ENCODE data around the gene PCK2. TPM values are rescaled to one million over a fixed set of nuclear protein-coding genes. Genes with fewer than 3 reads are reported as not detected.

The PCK2 gene
- polyA plus RNA-seq, 2 of the 4 experiments (the other 2 are of a cell fraction), result 16.9 to 60.2 TPM

DNA sequence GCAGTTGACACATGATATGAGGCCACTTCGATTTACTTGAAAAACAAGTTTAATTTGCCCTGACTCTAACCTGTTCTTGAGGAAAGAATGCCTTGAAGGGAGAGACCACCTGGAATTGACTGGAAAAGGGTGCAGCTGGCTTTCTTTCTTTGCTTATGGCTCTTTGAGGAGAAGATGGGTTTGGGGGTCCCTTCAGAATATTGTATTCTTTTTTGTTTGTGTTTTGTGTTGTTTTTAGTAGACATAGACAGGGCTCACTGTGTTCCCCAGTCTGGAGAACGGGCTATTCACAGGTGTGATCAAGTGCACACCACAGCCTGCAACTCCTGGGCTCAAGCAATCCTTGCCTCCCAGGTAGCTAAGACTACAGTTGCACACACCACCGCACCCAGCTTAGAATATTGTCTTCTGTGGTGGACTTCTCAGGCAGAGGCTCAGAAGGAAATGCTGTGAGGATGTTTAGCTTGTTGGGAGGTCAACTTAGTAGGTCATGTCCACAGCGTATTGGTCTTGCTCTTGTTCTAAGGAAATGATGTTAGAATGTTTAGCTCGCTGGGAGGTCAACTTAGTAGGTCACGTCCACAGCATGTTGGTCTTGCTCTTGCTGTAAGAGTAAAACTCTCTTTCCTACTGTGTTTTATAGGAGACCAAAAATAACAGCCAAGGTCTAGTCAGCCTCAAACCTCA lies 22.2 kb downstream of the PCK2 start:
- 81% methylated on average over 6 of the region's 6 CpGs for WGBS (ENCODE audit: missing lambda C conversion rate)
- POLR2A ChIA-PET, result interaction anchor here (2.9 kb wide), 1 partner anchor 20 kb away, joined by 48 read pairs; the partner anchor contains the start of gene PSME1
- DNase-seq (ENCODE audit: low read depth in 1 of 2, low spot score in 1 of 2), result no peak

DNA sequence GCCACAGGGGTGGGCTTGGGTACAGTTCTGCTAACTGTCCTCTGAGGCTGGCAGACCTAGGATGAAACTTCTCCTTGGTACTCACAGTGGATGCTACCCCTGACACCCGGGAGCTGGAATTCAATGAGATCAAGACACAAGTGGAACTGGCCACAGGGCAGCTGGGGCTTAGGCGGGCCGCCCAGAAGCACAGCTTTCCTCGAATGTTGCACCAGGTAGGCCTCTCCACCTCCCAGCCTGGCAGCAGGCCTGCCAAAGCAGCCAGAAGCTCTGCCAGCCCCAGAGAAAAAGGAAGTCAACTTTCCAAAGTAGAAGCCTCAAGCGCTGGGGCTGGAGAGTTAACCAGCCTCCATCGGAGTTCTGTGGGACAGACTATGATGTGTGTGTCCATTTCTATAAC lies 23.1 kb downstream of the PCK2 start:
- WGBS (ENCODE audit: missing lambda C conversion rate), result 94% methylated on average over 5 of the region's 6 CpGs
- ChIA-PET POLR2A (no interaction called here), CTCF (interaction anchor here (1.3 to 5.6 kb wide), 8 partner anchors 8 to 59 kb away, joined by 3 to 44 read pairs (median 9); partner anchors contain the start of genes IRF9 and PSME1)
- Histone ChIP-seq H3K4me2 (no peak overlapping the region), H3K9me3 (no peaks in the 10 kb centered on the region), H3K4me1 (peaks cover 11% of the 10 kb centered on the region; the same call in 1 of the 3 replicates), H3K4me3 (no peak overlapping the region), H3K27ac (no peak overlapping the region)
- no peak for FAIRE-seq
- DNase-seq (ENCODE audit: low read depth in 1 of 2, low spot score in 1 of 2), result no peak
- ATAC-seq, result no peak
- no peak for TF ChIP-seq CHD4 (IDR thresholded peaks at IDR 0.05; ENCODE audit: borderline replicate concordance)

More for the DNA sequence above, 22.2 kb downstream of the PCK2 start:
- CTCF ChIA-PET, result interaction anchor here (1.3 to 5.6 kb wide), 8 partner anchors 7 to 121 kb away, joined by 3 to 44 read pairs (median 9); partner anchors contain the start of genes IRF9 and PSME1
- FAIRE-seq (no peak), ATAC-seq (no peak)
- Histone ChIP-seq H3K27ac (no peak overlapping the region), H3K4me1 (peaks cover 11% of the 10 kb centered on the region; the same call in 1 of the 3 replicates), H3K4me3 (no peak overlapping the region), H3K4me2 (peak overlapping the region; percentile 89), H3K9me3 (no peaks in the 10 kb centered on the region)
- TF ChIP-seq RARB (CRISPR knock-in tag; IDR thresholded peaks at IDR 0.05) (no peak), CBX2 (IDR thresholded peaks at IDR 0.05; ENCODE audit: borderline replicate concordance, low read depth) (no peak), RCOR1 (IDR thresholded peaks at IDR 0.05; ENCODE audit: low read depth, low read length) (no peak), ZSCAN20 (CRISPR knock-in tag; IDR thresholded peaks at IDR 0.05) (no peak), GATA3 (IDR thresholded peaks at IDR 0.05; ENCODE audit: borderline replicate concordance) (no peak), EP300 (IDR thresholded peaks at IDR 0.05) (no peak), KDM1A (IDR thresholded peaks at IDR 0.05; ENCODE audit: low read depth) (no peak), RNF2 (IDR thresholded peaks at IDR 0.05; ENCODE audit: borderline replicate concordance, low read depth) (no peak), HDAC2 (IDR thresholded peaks at IDR 0.05) (no peak)
- TF ChIP-seq, protein P1, sequence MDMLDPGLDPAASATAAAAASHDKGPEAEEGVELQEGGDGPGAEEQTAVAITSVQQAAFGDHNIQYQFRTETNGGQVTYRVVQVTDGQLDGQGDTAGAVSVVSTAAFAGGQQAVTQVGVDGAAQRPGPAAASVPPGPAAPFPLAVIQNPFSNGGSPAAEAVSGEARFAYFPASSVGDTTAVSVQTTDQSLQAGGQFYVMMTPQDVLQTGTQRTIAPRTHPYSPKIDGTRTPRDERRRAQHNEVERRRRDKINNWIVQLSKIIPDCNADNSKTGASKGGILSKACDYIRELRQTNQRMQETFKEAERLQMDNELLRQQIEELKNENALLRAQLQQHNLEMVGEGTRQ (IDR thresholded peaks at IDR 0.05), result no peak
- TF ChIP-seq, protein P2, sequence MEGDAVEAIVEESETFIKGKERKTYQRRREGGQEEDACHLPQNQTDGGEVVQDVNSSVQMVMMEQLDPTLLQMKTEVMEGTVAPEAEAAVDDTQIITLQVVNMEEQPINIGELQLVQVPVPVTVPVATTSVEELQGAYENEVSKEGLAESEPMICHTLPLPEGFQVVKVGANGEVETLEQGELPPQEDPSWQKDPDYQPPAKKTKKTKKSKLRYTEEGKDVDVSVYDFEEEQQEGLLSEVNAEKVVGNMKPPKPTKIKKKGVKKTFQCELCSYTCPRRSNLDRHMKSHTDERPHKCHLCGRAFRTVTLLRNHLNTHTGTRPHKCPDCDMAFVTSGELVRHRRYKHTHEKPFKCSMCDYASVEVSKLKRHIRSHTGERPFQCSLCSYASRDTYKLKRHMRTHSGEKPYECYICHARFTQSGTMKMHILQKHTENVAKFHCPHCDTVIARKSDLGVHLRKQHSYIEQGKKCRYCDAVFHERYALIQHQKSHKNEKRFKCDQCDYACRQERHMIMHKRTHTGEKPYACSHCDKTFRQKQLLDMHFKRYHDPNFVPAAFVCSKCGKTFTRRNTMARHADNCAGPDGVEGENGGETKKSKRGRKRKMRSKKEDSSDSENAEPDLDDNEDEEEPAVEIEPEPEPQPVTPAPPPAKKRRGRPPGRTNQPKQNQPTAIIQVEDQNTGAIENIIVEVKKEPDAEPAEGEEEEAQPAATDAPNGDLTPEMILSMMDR (IDR thresholded peaks at IDR 0.05), result no peak

DNA sequence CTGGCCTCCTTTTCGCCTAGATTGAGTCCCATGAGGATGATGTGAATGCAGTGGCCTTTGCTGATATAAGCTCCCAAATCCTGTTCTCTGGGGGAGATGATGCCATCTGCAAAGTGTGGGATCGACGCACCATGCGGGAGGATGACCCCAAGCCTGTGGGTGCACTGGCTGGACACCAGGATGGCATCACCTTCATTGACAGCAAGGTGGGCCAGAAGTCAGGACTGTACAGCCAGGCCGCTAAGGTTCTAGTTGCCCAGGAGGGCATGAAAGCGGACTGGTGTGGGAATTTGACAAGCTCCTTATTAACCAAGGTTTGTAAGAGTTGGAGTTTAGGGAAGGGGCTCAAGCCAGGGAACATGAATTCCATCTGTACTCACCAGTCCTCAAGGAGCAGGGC lies 25.6 kb downstream of the PCK2 start:
- POLR2A ChIA-PET, result no interaction called here
- no peak overlapping the region for H3K4me2 ChIP-seq
- H3K4me3 ChIP-seq, result no peak overlapping the region
- TF ChIP-seq, protein P3, sequence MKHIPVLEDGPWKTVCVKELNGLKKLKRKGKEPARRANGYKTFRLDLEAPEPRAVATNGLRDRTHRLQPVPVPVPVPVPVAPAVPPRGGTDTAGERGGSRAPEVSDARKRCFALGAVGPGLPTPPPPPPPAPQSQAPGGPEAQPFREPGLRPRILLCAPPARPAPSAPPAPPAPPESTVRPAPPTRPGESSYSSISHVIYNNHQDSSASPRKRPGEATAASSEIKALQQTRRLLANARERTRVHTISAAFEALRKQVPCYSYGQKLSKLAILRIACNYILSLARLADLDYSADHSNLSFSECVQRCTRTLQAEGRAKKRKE (CRISPR knock-in tag; IDR thresholded peaks at IDR 0.05; ENCODE audit: low read depth), result no peak
- no peak for TF ChIP-seq JUNB (IDR thresholded peaks at IDR 0.05)
- no peak for TF ChIP-seq BHLHE40 (IDR thresholded peaks at IDR 0.05; ENCODE audit: low read depth, low read length)
- no peak for TF ChIP-seq FOSL2 (IDR thresholded peaks at IDR 0.05)
- TF ChIP-seq FOSL2 (CRISPR knock-in tag; IDR thresholded peaks at IDR 0.05), result no peak
- TF ChIP-seq MAZ (IDR thresholded peaks at IDR 0.05; ENCODE audit: borderline replicate concordance, low read depth, low read length), result no peak
- 93% methylated on average over 6 of the region's 6 CpGs for WGBS (ENCODE audit: missing lambda C conversion rate)
- no peak overlapping the region for H3K27ac ChIP-seq
- H3K4me1 ChIP-seq, result peaks cover 8% of the 10 kb centered on the region; the same call in 1 of the 3 replicates
- DNase-seq (ENCODE audit: low read depth in 1 of 2, low spot score in 1 of 2) (no peak), FAIRE-seq (no peak), ATAC-seq (no peak)
- H3K9me3 ChIP-seq, result no peaks in the 10 kb centered on the region
- CTCF ChIA-PET, result interaction anchor here (1.2 to 5.5 kb wide), 5 partner anchors 11 to 41 kb away, joined by 4 to 20 read pairs (median 7); partner anchors contain the start of genes IRF9 and PSME1

Measured in A549 (cell line).